Measurements from ENCODE around the gene MCFD2.

GRCh38 chr2:46923041-46923528 lies 7.5 kb upstream of the MCFD2 start:
- TF ChIP-seq CTCF (IDR thresholded peaks at IDR 0.05; ENCODE audit: insufficient read depth, low read length) (no peak), REST (IDR thresholded peaks at IDR 0.05; ENCODE audit: insufficient replicate concordance, low read depth) (no peak), POLR2AphosphoS5 (IDR thresholded peaks at IDR 0.05; ENCODE audit: low read depth) (no peak), GABPA (IDR thresholded peaks at IDR 0.05; ENCODE audit: low read depth) (no peak)

Data from HL-60 (cell line).